ENCODE measurements around the gene ERI3. TPM values are rescaled to one million over a fixed set of nuclear protein-coding genes. Genes with fewer than 3 reads are reported as not detected.
A peak's percentile ranks its signal among the peaks of the same experiment; 100 is the strongest.

ERI3 gene
- polyA plus RNA-seq, 3 donors: 26.4 to 35.0 (median 26.6) TPM

DNA sequence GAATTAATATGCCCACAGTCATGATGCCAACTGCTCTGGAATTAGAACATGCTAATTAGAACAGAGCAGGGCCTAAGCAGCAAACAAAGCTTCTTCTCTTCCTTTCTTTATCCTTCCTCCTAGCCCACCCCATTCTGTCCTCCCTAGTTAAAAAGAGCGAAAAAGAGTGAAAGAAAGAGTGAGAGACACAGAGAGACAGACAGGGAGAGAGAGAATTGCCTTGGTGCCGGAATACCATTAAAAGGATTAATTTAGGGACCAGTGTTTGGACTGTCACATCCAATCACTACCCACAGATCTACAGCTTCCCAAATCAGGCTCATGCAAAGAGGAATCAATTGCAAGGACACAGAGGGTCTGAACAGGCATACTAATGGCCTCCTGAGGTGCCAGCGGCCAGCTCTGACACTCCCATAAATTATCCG, 7.0 kb downstream of the ERI3 start:
- Mint-ChIP-seq H3K27ac (peak overlapping the region in 1 of 7 donors; percentile 61), H3K4me1 (peaks cover 1% of the 10 kb centered on the region)

DNA sequence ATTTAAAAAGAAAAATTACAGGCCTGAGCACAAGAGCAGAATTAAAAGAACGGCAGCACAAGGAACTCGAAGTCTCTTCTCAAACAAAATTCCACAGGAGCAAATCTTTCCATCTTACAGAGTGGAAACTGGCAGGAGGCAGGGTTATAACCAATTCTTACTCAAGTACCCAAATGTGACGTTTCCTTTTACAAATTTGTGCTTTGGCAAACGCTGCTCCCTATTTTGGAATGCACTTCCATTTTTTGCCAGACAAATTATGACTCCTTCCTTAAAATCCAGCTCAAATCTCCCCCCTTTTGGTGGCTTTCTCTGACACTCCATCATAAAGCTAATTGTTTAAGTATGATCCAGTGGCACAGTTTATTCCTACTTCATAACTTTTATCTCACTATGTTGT, 7.8 kb downstream of the ERI3 start:
- WGBS (ENCODE audit: insufficient coverage): 100% methylated on average over 1 of the region's 4 CpGs
- Histone ChIP-seq H3K79me2 (ENCODE audit: insufficient read depth, low read length) (peaks cover 9% of the 10 kb centered on the region), H3K9me3 (replicated peaks in 1 of 2; ENCODE audit: control insufficient read depth in 1 of 2, insufficient read depth in 1 of 2, low read length in 2 of 2) (no peaks in the 10 kb centered on the region), H3K36me3 (replicated peaks in 1 of 2; ENCODE audit: control insufficient read depth in 1 of 2, insufficient read depth in 2 of 2, low read length in 2 of 2) (no peaks in the 10 kb centered on the region), H3K4me1 (ENCODE audit: control insufficient read depth in 1 of 2, insufficient read depth in 2 of 2, low read length in 2 of 2) (no peaks in the 10 kb centered on the region), H3K4me3 (replicated peaks in 1 of 3; ENCODE audit: low read depth in 2 of 3, low read length in 3 of 3) (no peak overlapping the region), H3K4me2 (replicated peaks; ENCODE audit: extremely low read depth, low read length, poor library complexity, severe bottlenecking) (no peak overlapping the region), H3K27me3 (ENCODE audit: control insufficient read depth in 2 of 2, insufficient read depth in 2 of 2, low read length in 2 of 2) (no peaks in the 10 kb centered on the region), H2AFZ (ENCODE audit: insufficient read depth, low read depth, low read length, poor library complexity, severe bottlenecking) (no peak overlapping the region), H4K20me1 (ENCODE audit: insufficient read depth, low read length) (peaks cover 7% of the 10 kb centered on the region), H3K27ac (ENCODE audit: low read depth in 1 of 2, low read length in 2 of 2) (no peak overlapping the region), H3K9ac (ENCODE audit: insufficient read depth, low read length, poor library complexity, severe bottlenecking) (no peak overlapping the region)
- intact Hi-C loops (cut with micrococcal nuclease): no loop called here
- no peak overlapping the region for H3K27ac Mint-ChIP-seq
- TF ChIP-seq, protein P1, sequence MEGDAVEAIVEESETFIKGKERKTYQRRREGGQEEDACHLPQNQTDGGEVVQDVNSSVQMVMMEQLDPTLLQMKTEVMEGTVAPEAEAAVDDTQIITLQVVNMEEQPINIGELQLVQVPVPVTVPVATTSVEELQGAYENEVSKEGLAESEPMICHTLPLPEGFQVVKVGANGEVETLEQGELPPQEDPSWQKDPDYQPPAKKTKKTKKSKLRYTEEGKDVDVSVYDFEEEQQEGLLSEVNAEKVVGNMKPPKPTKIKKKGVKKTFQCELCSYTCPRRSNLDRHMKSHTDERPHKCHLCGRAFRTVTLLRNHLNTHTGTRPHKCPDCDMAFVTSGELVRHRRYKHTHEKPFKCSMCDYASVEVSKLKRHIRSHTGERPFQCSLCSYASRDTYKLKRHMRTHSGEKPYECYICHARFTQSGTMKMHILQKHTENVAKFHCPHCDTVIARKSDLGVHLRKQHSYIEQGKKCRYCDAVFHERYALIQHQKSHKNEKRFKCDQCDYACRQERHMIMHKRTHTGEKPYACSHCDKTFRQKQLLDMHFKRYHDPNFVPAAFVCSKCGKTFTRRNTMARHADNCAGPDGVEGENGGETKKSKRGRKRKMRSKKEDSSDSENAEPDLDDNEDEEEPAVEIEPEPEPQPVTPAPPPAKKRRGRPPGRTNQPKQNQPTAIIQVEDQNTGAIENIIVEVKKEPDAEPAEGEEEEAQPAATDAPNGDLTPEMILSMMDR (IDR thresholded peaks at IDR 0.05): no peak
- no peaks in the 10 kb centered on the region for H3K4me1 Mint-ChIP-seq
- no peaks in the 10 kb centered on the region for H3K27me3 Mint-ChIP-seq (ENCODE audit: low read depth in 3 of 3)
- peaks cover 4 to 6% of the 10 kb centered on the region in 2 donors for H3K36me3 Mint-ChIP-seq
- DNase-seq: no peak
- H3K4me3 Mint-ChIP-seq: no peak overlapping the region
- H3K9me3 Mint-ChIP-seq: no peaks in the 10 kb centered on the region

More for the DNA sequence above, 7.0 kb downstream of the ERI3 start:
- no peak for DNase-seq
- intact Hi-C loops (cut with micrococcal nuclease): no loop called here
- Mint-ChIP-seq H3K4me3 (no peak overlapping the region), H3K36me3 (peaks cover 7 to 8% of the 10 kb centered on the region in 2 donors), H3K9me3 (no peaks in the 10 kb centered on the region), H3K27me3 (ENCODE audit: low read depth in 3 of 3) (no peaks in the 10 kb centered on the region)
- Histone ChIP-seq H3K27me3 (ENCODE audit: control insufficient read depth in 2 of 2, insufficient read depth in 2 of 2, low read length in 2 of 2) (no peaks in the 10 kb centered on the region), H3K4me3 (replicated peaks in 1 of 3; ENCODE audit: low read depth in 2 of 3, low read length in 3 of 3) (no peak overlapping the region), H3K9me3 (replicated peaks in 1 of 2; ENCODE audit: control insufficient read depth in 1 of 2, insufficient read depth in 1 of 2, low read length in 2 of 2) (no peaks in the 10 kb centered on the region), H3K79me2 (ENCODE audit: insufficient read depth, low read length) (peaks cover 15% of the 10 kb centered on the region), H3K27ac (ENCODE audit: low read depth in 1 of 2, low read length in 2 of 2) (no peak overlapping the region), H3K4me1 (ENCODE audit: control insufficient read depth in 1 of 2, insufficient read depth in 2 of 2, low read length in 2 of 2) (no peaks in the 10 kb centered on the region), H3K4me2 (replicated peaks; ENCODE audit: extremely low read depth, low read length, poor library complexity, severe bottlenecking) (no peak overlapping the region), H3K9ac (ENCODE audit: insufficient read depth, low read length, poor library complexity, severe bottlenecking) (no peak overlapping the region), H3K36me3 (replicated peaks in 1 of 2; ENCODE audit: control insufficient read depth in 1 of 2, insufficient read depth in 2 of 2, low read length in 2 of 2) (no peaks in the 10 kb centered on the region), H2AFZ (ENCODE audit: insufficient read depth, low read depth, low read length, poor library complexity, severe bottlenecking) (no peak overlapping the region), H4K20me1 (ENCODE audit: insufficient read depth, low read length) (peaks cover 7% of the 10 kb centered on the region)
- 92% methylated on average over 2 of the region's 4 CpGs for WGBS (ENCODE audit: insufficient coverage)
- TF ChIP-seq, protein P1 (IDR thresholded peaks at IDR 0.05): no peak
